Astrocyte (in vitro differentiated cells and primary cell): ENCODE results near the gene MICAL2.

Source experiments
- EZH2 ChIP-seq: IDR thresholded peaks from 2 replicates; pipeline ENCODE4 v1.6.1; 2012; ENCODE audit warnings: mild to moderate bottlenecking, low read length, inconsistent platforms; ENCODE audit not compliant: insufficient read depth
- TF ChIP-seq, protein P1 (sequence below): IDR thresholded peaks from 2 replicates; pipeline ENCODE4 v1.5.1; 2011; ENCODE audit warnings: low read depth, mild to moderate bottlenecking, inconsistent platforms, low read length, moderate library complexity; ENCODE audit not compliant: insufficient read depth

DNA sequence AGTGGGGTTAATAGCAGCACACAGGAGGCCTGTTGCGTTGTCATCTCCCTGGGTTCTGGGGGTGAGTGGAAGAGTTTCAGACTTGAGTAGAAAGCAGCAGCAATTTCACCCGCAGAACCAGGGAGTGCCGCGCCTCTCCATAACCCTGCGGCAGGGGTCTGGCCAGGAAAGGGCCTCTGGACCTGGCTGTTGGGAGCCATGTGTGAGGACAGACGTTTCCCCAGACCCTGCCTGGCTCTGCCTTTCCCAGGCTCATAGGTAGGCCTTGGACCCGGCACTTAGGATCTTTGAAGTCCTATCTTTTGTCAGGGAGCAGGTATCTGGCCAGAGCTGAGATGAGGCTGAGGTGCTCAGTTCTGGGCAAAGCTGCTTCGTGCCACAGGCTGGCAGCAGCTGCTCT, 160.4 kb downstream of the MICAL2 start:
- TF ChIP-seq, protein P1, sequence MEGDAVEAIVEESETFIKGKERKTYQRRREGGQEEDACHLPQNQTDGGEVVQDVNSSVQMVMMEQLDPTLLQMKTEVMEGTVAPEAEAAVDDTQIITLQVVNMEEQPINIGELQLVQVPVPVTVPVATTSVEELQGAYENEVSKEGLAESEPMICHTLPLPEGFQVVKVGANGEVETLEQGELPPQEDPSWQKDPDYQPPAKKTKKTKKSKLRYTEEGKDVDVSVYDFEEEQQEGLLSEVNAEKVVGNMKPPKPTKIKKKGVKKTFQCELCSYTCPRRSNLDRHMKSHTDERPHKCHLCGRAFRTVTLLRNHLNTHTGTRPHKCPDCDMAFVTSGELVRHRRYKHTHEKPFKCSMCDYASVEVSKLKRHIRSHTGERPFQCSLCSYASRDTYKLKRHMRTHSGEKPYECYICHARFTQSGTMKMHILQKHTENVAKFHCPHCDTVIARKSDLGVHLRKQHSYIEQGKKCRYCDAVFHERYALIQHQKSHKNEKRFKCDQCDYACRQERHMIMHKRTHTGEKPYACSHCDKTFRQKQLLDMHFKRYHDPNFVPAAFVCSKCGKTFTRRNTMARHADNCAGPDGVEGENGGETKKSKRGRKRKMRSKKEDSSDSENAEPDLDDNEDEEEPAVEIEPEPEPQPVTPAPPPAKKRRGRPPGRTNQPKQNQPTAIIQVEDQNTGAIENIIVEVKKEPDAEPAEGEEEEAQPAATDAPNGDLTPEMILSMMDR = no peak
- TF ChIP-seq EZH2 = no peak
